GM18867 (cell line): Measurements from ENCODE around the gene PCGF2.

Source experiments
- ATAC-seq: cut with Tn5 transposase; IDR thresholded peaks from one replicate; pipeline ENCODE4 v1.9.1; 2021; ENCODE audit warnings: mild to moderate bottlenecking, moderate library complexity; ENCODE audit not compliant: unreplicated experiment

Gene PCGF2

GRCh38 chr17:38719943-38720641 lies 28.0 kb downstream of the PCGF2 start:
- no peak for ATAC-seq

DNA sequence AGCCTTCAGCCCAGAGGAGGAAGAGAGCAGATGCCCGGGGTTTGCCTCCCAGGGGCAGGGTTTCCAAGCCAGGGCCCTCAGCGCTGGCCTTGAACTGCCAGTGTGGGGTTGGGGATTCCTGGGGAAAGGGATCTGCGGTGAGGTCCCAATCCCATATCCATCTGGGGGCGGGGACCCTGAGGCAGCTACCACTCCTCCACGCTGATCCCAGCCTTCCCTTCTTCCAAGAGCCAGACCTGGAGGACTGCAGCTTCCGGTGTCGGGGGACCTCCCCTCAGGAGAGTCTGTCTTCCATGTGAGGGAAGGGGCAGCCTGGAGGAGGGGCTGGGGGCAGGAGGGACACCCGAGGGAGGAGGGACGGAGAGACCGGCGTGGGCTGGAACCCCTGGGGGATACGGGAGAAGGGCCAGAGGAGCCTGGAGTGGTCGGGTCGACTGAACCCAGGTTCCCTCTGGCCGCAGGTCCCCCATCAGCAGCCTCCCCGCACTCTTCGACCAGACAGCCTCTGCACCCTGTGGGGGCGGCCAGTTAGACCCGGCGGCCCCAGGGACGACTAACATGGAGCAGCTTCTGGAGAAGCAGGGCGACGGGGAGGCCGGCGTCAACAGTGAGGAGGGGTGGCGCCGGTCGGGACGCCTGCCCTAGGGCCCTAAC lies 28.7 kb downstream of the PCGF2 start:
- no peak for ATAC-seq

DNA sequence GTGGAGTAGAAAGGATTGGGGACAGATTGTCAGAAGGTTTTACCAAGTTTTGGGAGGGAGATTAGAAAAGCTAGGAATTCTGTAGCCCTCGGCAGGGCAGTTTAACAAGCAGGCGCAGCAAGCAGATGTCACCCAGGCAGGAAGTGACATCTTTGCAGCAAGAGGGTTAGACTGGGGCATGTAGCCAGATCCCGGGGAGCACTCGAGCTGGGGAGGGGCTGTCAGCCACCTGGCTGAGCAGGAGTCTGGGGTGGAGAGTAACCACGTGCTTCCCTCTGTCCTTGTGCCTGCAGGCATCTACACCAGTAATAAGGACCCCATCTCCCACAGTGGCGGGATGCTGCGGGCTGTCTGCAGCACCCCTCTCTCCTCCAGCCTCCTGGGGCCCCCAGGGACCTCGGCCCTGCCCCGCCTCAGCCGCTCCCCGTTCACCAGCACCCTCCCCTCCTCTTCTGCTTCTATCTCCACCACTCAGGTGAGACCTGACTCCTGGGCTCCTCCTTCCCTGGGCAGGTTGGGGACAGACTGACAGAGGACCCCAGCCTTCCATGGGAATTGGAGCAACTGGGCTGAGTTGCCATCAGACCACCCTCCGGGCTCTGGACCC lies 30.9 kb downstream of the PCGF2 start:
- ATAC-seq, result no peak

DNA sequence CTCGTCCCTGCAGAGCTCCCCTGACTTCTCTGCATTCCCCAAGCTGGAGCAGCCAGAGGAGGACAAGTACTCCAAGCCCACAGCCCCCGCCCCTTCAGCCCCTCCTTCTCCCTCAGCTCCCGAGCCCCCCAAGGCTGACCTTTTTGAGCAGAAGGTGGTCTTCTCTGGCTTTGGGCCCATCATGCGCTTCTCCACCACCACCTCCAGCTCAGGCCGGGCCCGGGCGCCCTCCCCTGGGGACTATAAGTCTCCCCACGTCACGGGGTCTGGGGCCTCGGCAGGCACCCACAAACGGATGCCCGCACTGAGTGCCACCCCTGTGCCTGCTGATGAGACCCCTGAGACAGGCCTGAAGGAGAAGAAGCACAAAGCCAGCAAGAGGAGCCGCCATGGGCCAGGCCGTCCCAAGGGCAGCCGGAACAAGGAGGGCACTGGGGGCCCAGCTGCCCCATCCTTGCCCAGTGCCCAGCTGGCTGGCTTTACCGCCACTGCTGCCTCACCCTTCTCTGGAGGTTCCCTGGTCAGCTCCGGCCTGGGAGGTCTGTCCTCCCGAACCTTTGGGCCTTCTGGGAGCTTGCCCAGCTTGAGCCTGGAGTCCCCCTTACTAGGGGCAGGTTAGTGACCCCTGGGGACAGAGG lies 31.6 kb downstream of the PCGF2 start:
- ATAC-seq, result no peak

DNA sequence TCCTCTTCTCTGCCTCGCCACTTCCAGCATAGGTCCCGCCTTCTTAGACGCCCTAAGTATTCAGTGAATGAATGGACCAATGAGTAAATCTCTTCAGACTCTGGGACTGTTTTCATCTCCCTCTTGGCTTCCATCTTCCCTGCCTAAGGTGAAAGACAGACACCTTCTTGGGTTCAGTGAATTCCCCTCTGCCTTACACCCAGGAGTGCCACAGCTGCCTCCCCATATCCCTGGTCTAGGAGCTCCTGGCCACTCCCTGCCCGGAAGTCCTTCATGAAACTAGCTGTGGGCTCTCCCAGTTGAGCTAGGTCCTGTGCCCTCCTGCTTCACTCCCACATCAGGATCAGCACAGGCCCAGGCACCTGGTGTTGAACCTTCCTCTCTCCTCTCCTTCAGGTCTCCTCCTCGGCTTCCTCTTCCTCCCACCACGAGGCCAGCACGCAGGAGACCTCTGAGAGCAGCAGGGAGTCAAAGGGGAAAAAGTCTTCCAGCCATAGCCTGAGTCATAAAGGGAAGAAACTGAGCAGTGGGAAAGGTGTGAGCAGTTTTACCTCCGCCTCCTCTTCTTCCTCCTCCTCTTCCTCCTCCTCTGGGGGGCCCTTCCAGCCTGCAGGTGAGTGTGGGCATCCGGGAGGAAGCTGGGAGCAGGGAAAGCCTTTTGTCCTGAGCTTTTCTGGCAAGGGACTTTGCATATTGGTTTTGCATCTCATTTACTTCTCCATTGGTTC lies 32.8 kb downstream of the PCGF2 start:
- ATAC-seq, result no peak

DNA sequence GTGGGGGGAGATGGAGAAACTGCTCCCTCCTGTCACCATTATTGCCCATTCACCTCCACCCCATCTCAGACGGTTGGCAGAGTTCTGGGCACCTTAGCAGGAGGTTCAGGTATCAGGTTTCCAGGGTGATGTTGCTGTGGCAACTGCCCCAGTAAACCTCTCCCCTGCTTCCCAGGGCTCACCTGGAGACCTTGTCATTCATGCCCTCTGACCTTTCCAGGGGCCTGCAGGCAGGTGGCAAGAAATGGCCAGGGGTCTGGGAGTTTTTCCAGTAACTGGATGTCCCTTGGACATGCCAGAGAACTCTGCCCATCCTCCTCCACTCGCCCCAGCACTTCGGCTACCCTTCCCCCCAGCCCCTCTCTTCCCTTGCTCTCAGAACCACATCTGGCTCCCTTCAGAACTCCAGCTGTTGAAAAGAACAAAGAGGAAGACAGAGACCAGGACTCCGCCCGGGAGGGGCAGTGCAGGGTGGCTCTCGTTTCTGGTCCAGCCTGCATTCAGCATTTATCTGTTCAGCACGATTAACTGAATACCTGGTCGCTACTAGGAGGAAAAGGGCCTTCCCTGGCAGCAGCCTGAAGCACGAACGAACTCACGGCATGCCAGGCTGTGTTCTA lies 34.6 kb downstream of the PCGF2 start:
- ATAC-seq, result no peak

- ATAC-seq, result no peak
Observed at GRCh38 chr17:38712593-38712992, 35.5 kb downstream of the PCGF2 start.

- ATAC-seq, result no peak
Observed at GRCh38 chr17:38711792-38712571, 36.2 kb downstream of the PCGF2 start.

- no peak for ATAC-seq
Observed at GRCh38 chr17:38710985-38711384, 37.2 kb downstream of the PCGF2 start.

DNA sequence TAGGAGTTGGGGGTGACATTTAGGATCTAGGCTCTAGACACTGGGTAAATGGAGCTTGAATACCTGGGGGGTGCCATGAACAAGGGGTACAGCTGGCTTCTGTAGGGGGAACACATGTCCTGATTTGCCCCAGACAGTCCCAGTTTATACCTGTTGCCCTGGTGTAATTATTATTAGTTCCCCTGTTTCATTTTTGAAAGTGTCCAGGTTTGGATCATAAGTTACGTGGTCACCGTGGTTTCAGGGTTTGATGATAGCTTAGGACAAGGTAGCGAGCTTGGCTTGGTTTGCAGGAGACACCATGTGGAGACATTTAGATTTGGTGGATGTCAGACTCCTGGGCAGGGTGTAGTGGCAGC lies 37.6 kb downstream of the PCGF2 start:
- ATAC-seq, result no peak

DNA sequence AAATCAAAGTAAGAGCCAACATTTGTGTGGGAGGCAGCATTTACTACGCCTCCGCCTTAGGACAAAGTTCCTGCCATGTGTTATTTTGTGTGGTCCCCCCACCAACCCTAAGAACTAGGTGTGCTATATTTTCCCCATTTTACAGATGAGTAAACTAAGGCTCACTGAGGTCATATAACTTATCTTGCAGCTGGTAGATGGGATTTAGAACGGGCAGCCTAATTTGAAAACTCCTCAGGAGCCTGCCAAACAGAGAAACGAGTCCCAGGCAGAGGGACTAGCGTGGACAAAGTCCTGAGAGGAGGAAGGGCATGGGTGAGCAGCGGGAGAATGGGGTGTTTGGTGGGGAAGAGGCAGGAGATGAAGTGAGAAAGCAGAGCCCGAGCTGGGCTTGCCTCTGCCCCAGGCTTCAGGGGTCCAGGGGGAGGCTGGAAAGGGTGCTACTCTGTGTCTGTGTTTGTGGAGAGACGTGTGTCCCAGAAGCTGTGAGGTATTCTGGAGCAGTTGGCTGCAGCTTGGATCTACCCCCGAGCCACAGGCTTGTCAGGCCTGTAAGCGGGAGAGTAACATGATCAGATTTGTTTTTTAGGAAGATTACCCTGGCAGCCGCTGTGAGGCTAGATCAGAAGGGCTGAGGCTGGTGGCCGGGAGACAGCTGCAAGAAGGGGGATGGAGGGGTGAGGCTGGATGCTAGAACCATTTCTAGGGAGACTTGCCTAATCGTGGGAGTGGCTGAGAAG lies 38.1 kb downstream of the PCGF2 start:
- ATAC-seq, result no peak

GRCh38 chr17:38709104-38709820 lies 38.9 kb downstream of the PCGF2 start:
- ATAC-seq, result no peak

DNA sequence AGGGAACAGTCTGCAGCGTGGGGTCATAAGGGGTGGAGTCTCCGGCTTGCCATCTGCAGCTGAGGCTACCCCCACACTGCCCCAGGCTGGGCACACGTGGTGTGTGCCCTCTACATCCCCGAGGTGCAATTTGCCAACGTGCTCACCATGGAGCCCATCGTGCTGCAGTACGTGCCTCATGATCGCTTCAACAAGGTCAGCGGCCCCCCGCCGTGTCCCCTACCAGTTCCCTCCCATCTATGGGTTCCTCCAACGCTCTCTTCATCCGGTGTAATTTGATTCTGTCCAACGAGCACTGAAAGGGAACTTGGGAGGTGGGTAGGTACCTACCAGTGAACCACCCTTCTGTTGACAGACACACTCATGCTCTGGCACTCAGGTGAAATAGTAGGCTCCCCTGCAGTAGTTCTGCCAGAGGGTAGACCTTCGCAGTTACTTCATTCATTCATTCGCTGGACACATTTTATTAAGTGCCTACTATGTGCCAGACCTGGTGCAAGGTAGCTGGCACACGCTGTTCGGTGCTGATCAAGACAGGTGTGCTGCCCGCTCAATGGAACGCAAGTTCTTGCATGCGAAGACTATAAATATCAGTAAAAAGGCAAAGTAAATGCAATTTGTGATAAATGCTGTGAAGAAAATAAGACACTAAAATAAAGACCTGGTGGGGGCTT lies 40.3 kb downstream of the PCGF2 start:
- ATAC-seq, result no peak

GRCh38 chr17:38706505-38707216 lies 41.5 kb downstream of the PCGF2 start:
- ATAC-seq, result no peak

- no peak for ATAC-seq
Observed at GRCh38 chr17:38705803-38706504, 42.2 kb downstream of the PCGF2 start.

- no peak for ATAC-seq
Observed at GRCh38 chr17:38705523-38705802, 42.7 kb downstream of the PCGF2 start.
